Astrocyte of the cerebellum (primary cell): Measurements from ENCODE around the gene DDX10.

Experiments
- DNase-seq: peaks from one replicate; pipeline ENCODE4 v3.0.0-alpha.2; 2011; ENCODE audit warnings: low read depth
- H3K4me3 ChIP-seq: 2 replicates; pipeline ENCODE4 v1.5.1; 2011; ENCODE audit warnings: mild to moderate bottlenecking, low read depth, low read length, moderate library complexity
- CTCF ChIP-seq: IDR thresholded peaks from 2 replicates; pipeline ENCODE4 v1.5.1; 2012; ENCODE audit warnings: low read length, low read depth, moderate library complexity, mild to moderate bottlenecking; ENCODE audit errors: missing control alignments
- in situ Hi-C: cut with HindIII; loops from 2 replicates; pipeline ENCODE4 v1.10.0; 2017; ENCODE audit warnings: low sequenced_read_pairs

DDX10 gene

GRCh38 chr11:108944471-108945178 lies 279.8 kb downstream of the DDX10 start:
- no peak for TF ChIP-seq CTCF
- no peak overlapping the region for H3K4me3 ChIP-seq
- in situ Hi-C loops = no loop called here
- DNase-seq = no peak

- no peak for TF ChIP-seq CTCF
- H3K4me3 ChIP-seq = no peak overlapping the region
- in situ Hi-C loops = no loop called here
- no peak for DNase-seq
Measured at GRCh38 chr11:108945341-108945740, 280.5 kb downstream of the DDX10 start.

GRCh38 chr11:108947654-108948570 lies 283.0 kb downstream of the DDX10 start:
- DNase-seq = no peak
- TF ChIP-seq CTCF = no peak
- in situ Hi-C loops = no loop called here
- H3K4me3 ChIP-seq = no peak overlapping the region

GRCh38 chr11:108958368-108959104 lies 293.7 kb downstream of the DDX10 start:
- no peak for TF ChIP-seq CTCF
- no peak for DNase-seq
- H3K4me3 ChIP-seq = no peak overlapping the region
- in situ Hi-C loops = no loop called here

- no peak for TF ChIP-seq CTCF
- H3K4me3 ChIP-seq = no peak overlapping the region
- no peak for DNase-seq
- in situ Hi-C loops = no loop called here
Measured at GRCh38 chr11:108959105-108959761, 294.4 kb downstream of the DDX10 start.

- H3K4me3 ChIP-seq = no peak overlapping the region
- no peak for DNase-seq
- in situ Hi-C loops = no loop called here
- no peak for TF ChIP-seq CTCF
Measured at GRCh38 chr11:108959874-108960273, 295.0 kb downstream of the DDX10 start.
